HG03558 (cell line): Measurements from ENCODE around the gene CUX1.

ENCODE experiments used
- ATAC-seq: cut with Tn5 transposase; IDR thresholded peaks from one replicate; pipeline ENCODE4 v1.9.1; 2021; ENCODE audit warnings: moderate number of reproducible peaks; ENCODE audit not compliant: unreplicated experiment; ENCODE audit errors: extremely low read depth

The CUX1 gene

DNA sequence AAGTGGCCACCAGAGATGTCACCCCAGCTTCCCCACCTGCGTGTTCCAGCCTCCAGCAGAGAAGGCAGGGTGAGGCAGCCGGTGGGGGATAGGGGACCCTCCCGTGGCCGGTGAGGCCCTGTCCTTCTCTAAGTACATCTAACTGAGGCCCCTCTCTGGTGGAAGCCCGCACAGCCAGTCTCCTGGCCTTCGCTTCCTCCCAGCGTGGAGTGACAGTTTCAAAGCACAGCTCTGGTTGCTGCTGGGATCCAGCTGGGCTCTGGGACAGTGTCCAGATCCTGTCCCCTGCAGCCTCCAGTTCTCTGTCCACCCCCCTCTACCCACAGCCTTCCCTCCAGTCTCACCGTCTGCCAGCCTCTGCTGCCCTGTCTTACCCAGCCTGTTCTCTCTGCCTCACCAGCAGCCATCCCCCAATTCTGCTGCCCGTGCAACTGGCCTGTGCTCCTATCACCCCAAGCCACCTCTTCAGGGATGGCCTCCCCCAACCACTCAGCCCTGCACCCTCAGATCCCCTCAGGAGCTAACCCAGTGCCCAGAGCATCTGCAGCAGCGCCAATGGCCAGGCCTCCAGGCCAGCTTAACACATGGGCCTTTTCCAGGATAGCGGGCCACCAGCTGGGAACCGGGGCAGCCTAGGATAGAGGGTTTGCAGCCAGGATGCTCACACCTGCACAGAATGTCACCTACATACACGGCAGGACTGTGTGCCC, 452.9 kb downstream of the CUX1 start:
- ATAC-seq, result no peak

DNA sequence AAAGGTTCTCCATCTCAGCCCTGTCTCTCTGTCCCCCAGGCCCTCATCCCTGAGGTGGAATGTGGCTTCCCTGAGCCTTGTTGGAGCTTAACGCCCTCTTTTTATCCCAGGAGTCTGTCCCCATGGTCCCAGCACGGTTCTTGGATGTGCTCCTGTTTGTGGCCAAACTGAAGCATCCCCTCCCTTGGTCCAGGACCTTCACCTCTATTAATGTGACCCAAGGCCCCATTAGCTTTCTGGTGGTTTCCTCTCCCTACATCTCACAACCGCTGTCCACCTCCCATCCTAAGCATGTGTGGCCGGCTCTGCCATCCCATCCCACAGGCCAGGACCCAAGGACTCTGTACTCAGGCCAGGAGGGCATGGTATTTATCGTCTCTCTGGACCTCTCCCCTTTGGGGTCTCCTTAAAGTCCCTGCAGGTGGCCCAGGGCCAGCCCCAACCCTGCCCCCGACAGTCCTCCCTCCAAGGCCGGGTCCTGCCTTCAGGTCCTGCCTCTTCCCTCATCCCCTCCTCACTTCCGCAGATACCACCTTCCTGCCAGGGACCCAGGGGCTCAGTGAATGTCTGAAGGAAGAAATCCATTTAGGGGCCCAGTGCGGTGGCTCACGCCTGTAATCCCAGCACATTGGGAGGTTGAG, 453.9 kb downstream of the CUX1 start:
- no peak for ATAC-seq

DNA sequence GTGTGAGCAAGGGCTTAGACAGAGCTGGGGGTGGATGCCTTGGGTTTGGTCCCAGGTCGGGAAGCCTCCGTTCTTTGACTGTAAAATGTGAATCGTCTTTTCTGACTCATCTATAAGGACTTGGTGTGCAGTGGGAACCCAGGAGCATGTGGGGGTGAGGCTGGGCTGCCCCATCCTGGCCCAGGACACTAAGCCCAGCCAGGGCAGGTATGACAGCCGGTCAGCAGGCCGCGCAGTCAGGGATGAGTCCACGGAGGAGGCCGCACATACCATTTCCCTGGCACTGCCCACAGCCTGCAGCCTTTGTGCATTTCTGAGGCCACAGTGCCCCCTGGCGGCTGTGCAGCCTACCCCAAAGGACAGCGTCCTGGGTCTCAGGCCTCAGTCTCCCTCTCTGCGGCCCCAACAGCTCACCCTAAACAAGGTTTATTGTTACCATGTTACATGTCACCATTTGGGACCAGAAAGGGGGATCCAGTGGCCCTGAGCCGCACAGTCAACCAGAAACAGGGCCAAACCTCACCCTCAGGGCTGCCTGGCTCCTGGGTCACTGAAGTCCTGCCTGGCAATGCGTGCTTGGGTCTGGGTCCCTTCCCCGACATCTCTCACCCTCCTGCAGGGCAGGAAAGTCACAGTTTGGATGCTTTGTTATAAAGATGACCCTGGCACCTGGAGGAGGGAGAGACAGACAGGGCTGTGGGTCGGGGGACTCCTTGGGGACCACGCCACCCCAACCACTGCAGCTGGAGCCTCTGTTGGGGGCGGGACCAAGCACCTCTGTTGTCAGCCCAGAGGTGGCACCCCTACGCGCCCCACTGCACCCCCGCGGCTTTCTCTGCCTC, 454.9 kb downstream of the CUX1 start:
- ATAC-seq, result no peak

DNA sequence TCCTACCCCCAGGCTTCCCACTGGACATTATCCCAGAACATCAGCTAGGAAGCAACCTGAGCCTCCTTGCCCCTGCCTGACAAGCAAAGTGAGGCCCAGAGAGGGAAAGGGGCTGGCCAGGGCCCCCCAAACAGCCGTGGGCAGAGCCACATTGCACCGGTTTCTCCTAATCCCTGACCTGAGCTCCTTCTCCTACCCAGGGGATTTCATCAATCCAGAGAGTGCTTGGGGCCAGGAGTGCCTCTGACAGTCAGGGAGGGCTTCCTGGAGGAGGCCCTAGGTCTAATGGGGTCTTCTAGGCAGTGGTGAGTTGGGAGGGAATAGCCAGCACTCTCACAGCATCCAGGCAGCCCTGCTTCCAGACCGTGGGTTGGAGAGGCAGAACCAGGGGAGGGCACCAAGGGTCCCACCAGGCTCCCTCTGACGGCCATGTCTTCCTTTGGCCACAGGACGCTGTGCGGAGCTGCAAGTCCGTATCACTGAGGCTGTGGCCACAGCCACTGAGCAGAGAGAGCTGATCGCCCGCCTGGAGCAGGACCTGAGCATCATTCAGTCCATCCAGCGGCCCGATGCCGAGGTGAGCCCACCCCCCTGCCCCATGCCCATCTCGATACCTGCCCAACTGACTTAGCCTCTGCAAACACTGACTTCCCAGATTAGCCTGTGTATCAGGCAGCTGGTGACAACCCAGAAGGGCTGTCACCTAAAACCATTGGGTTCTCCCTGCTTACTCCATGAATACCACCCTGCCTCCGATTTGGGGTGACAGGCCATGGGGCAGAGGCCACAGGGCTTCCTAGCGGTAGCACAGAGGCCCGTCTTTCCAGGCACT, 455.7 kb downstream of the CUX1 start:
- ATAC-seq, result no peak

DNA sequence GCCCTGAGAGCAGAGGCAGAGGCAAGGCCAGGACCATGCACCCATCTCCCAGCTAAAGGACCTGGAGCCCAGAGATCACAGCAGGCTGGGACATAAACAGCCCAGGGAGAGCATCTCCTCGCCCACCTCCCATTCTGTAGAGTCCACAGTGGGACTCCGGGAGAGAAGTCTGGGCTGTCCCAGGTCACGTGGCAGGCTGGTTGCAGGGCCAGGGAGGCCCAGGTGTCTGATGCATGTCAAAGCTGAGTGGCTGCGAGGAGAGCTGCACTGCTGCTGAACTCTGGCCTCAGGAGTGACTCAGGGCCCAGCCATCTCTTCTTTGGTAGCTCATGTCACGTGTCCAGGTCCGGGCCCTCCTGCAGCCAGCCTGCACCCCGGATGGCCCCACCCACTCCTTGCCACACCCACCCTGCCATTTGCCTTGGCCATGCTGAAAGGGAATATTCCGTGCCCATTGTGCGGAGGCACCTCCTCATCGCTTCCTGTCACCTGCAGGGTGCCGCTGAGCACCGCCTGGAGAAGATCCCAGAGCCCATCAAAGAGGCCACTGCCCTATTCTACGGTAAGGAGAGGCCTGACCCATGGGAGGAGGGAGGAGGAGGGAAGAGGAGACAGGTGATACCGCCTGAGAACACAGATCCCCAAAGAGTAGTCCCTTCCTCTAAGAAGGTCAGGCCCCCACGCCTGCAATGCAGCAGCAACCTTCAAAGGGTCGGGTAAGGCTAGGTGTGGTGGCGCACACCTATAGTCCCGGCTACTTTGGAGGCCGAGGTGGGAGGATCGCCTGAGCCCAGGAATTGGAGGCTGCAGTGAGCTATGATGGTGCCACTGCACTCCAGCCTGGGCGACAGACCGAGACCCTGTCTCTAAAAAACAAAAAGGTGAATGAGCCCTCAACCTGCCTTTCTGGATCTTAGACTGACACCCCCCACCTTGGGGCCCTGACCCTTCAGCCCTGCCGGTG, 456.6 kb downstream of the CUX1 start:
- no peak for ATAC-seq

DNA sequence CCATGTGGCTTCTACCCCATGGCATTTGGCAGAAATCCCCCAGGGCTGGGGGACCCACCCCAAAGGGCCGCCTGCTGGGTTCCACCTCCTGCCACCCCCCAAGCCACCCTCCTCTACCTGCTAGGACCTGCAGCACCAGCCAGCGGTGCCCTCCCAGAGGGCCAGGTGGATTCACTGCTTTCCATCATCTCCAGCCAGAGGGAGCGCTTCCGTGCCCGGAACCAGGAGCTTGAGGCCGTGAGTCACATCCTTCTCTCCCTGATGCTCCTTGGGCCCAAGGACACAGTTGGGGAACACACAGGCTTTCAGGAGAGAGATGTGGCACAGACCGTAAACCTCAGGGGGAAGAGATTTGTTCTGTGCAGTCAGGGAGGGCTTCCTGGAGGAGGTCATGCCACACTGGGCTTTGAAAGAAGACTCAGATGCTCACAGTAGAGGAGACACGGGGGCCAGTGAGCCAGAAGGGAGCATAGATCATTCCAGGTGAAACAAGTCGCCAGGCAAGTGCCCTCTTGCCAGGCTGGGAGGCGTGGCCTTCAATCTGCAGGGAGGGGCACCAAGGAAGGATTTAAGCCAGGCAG, 457.8 kb downstream of the CUX1 start:
- no peak for ATAC-seq

DNA sequence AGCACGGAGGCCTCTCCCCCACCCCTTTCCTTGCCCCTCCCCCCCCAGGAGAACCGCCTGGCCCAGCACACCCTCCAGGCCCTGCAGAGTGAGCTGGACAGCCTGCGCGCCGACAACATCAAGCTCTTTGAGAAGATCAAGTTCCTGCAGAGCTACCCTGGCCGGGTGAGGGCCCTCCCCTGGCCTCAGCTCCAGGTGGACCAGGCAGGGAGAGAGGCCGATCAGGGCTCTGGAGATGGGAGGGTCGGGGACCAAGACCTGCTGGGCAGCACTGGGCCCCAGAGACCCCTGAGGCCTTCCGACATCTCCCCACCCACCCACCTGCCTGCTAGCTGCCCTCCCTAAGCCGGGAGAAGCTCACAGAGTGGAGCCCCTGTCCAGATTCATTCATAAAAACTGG, 460.5 kb downstream of the CUX1 start:
- ATAC-seq, result no peak

DNA sequence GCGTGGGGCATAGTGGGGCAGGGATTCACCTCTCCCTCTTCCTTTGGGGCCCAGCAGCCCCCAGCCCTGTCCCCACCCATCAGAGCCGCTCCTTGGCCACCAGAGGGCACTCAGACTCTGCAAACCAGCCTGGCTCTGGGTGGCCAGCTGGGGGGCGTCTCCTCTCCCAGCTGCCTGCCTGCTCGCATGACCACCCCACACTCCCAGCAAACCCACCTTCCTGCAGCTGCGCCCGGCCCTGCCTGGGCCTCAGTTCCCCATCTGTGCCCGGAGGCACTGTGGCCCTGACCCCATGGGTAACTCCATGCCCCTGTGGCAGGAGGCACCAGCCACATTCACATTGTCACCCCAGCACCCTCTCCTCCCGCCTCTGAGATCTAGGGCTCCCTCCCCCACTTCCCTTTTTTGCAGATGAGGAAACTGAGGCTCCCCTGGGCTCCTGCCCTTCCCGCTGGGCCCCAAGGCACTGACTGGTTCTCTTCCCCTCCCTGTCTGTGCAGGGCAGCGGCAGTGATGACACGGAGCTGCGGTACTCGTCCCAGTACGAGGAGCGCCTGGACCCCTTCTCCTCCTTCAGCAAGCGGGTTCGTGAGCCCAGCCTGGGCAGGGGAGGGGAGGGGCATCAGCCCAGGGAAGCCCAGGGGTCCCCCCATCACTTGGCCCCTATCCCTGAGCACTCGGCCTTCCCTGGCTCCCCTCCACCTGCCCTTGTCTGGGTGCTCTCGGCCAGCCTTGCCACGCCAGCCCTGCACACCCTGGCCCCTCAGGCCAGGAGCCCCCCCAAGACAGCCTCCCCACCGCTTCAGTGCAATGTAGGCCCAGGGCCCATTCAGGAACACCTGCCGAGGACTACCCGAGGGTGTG, 462.3 kb downstream of the CUX1 start:
- ATAC-seq, result no peak

DNA sequence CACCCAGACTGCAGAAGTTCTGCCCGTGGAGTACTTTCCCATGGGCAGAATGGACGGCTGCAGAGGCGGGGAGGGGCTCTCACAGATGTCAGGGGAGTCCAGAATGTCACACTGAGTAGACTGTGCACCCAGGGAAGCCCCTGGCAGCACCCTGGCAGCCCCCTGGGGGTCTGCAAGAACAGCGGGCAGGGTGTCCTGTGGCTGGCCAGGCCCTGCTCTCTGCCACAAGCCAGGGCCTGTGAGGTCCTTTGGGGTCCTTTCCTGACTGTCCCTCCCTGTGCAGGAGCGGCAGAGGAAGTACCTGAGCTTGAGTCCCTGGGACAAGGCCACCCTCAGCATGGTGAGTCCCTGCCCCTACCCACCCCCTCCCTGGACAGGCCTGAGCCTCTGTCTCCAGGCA, 463.1 kb downstream of the CUX1 start:
- no peak for ATAC-seq

DNA sequence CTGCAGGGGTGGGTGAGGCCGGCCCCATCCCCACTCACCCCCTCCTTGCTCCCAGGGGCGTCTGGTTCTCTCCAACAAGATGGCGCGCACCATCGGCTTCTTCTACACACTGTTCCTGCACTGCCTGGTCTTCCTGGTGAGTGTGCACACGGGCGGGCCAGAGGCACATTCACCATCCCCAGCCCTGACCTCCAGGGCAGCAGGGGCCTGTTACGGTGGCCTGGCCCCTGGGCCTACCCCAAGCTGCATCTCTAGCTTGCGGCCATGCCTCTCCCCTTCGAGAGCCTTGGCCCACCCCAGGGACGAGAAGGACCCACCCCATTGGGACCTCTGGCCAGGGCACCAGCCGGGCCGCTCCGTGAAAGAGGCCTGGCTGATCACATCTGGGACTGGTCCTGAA, 464.4 kb downstream of the CUX1 start:
- ATAC-seq, result no peak

DNA sequence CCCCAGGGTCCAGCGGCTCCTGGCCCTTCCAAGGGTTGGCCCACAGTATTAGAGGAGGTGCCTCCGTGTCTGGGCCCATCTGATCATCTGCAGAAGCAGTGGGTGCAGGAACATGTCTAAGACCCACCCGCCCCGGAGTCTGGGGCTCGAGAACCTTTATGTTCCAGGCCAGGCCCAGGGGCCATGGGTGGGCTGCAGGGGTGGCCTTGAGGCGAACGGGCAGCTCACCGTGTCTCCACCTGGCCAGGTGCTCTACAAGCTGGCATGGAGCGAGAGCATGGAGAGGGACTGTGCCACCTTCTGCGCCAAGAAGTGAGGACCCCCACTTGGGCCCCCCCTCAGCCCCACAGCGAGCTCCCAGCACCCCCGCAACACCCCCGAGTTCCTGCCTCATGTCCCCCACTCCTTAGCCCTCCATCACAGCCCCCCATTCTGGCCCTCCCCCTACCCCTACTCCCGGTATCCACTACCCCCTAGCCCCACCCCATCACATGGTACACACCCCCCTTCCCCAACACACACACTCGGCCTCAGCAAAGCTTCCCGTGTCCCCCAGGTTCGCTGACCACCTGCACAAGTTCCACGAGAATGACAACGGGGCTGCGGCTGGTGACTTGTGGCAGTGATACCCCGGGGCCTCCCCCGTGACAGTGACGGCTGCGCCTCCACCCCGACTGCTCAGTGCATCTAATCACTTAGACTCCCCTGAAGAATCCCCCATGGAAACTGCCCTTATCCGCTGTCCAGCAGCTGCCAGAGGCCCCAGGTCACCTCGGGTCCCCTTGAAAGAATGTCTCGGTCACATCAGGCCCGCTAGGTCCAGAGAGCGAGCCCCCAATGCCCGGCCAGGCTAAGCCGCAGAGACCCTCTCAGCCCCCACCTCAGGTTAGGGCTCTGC, 465.3 kb downstream of the CUX1 start:
- no peak for ATAC-seq

DNA sequence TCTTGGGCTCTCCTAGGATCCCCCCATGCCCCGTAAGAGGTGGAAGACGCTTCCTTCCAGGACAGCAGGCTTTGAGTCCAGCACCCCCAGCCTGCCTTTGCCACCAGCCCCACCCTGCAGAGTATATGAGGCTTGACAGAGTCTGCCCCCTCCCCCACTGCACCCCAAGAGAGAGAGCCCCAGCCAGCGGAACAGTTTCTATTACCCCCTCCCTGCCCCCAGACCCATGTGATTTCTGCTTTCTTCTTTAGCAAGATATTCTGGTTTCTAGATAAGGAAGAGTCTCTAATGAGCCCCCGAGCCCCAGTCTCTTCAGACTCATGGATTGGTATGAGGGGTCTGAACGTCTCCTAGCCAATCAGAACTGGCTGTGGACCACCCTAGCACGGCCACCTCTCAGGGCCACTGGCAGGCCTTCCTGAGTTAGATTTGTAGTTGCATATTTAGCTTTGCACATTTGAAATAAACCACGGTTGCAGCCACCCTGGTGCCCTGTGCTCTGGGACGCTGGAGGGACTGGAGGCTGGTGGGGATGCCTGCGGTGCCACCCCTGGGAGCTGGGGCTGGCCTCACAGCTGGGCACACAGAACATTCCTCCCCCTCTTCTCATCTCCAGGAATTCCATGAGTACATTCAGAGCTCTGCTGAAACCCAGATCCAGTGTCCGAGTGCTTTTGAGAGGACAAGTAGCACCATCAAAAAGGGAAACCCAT, 466.2 kb downstream of the CUX1 start:
- ATAC-seq, result no peak

DNA sequence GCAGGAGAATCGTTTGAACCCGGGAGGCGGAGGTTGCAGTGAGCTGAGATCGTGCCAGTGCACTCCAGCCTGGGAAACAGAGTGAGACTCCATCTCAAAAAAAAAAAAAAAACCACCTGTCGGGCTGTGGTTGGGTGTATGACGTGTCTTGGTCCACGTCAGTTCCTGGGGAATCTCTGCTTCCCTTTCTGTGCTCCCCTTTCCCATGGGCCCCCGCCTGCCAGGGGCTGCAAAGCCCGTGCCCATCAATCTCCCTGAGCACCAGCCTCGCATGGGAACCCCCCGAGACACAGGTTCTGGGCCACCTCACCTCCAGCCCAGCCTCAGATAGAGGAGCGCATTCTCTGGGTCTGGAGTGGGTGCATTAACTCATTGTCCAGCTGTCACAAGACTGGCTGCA, 467.0 kb downstream of the CUX1 start:
- ATAC-seq, result no peak

DNA sequence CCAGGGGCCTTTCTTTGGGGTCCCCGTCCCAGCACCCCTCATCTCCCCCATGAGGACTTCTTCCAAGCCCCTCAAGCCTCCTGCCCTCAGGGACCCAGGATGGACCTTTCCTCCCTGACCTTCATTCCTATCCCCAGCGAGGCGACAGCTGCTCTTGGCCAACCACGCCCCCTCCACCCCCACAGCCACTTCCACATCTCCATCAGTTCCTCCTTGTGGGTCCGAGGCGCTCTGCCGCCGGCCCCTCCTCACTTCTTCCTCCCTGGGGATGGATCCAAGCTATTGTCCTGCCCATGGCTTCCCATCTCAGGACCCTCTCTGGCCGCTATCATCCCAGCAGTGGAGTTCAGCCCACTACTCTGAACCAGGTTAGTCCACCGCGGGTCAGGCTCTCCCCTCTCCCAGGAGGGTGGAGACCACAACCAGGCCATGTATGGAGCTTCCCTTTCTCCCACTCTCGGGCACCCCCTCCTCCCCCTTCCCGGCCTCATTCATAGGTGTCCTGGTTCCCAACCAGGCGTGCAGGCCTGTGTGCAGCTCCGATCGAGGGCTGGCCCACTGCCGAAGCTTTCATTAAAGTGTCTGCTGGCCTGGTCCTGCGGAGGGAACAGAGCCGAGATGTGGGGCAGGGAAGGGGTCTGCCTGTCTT, 467.6 kb downstream of the CUX1 start:
- ATAC-seq, result no peak

DNA sequence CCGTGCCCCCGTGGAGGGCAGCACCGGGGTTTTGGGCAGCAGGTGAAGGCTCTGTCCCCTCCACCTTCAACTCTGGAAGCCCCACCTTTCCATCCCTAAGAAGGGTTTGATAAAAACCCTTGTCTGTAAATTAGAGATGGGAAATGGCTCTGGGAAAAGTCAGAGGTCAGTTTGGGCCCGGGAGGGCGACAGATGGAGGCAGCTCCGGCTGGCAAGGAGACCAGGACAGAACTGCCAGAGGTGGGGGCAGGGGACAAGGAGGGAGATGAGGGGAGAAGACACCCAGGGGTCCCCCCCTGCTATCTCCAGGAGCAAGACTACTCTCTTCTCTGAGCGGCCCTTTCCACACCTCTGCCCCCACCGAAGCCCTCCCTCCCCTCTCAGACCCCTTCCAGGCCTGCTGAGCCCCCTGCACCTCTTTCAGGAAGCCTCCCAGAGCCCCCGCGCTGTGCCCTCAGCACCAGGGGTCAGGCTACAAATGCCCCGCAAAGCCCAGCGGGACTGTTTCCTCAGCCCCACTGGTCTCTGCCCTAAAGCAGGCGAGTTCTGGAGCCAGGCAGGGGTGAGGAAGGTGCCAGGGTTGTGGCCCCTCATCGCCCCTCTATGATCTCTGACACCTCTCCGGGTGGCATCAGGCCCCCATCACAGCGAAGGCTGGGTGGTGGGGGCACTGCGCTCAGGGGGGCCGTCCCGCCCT, 468.3 kb downstream of the CUX1 start:
- ATAC-seq, result no peak
